22Rv1 (cell line): ENCODE data around the gene NUTF2.

Experiments used
- CTCF ChIP-seq: fragments of 450-650 bp; IDR thresholded peaks from 2 replicates; pipeline ENCODE4 v1.5.1; 2017; ENCODE audit warnings: mild to moderate bottlenecking
- ZFX ChIP-seq: fragments of 450-650 bp; IDR thresholded peaks from 2 replicates; pipeline ENCODE4 v1.6.1; 2017; ENCODE audit warnings: antibody characterized with exemption, borderline replicate concordance

DNA sequence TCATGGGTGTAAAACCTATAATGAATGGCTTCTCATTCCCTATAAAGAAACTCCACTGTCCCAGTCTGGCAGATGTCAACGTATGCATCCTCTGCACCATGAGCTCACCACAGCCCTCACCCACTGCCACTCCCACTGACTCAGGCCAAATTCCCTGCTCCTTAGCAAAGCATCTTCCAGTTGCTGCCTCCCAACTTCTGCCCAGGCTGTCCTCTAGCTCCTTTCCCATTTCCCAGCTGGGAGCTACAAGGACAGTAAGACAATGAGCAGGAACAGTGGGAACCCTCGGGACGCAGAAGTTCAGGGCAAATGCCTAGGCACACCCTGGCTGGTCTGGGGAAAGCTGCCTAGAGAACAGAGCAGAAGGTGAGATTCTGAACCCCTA, 13.7 kb upstream of the NUTF2 start:
- TF ChIP-seq ZFX, result no peak
- TF ChIP-seq CTCF, result no peak
